ENCODE results near the gene ESPN.
A peak's percentile ranks its signal among the peaks of the same experiment; 100 is the strongest.

The ESPN gene

DNA sequence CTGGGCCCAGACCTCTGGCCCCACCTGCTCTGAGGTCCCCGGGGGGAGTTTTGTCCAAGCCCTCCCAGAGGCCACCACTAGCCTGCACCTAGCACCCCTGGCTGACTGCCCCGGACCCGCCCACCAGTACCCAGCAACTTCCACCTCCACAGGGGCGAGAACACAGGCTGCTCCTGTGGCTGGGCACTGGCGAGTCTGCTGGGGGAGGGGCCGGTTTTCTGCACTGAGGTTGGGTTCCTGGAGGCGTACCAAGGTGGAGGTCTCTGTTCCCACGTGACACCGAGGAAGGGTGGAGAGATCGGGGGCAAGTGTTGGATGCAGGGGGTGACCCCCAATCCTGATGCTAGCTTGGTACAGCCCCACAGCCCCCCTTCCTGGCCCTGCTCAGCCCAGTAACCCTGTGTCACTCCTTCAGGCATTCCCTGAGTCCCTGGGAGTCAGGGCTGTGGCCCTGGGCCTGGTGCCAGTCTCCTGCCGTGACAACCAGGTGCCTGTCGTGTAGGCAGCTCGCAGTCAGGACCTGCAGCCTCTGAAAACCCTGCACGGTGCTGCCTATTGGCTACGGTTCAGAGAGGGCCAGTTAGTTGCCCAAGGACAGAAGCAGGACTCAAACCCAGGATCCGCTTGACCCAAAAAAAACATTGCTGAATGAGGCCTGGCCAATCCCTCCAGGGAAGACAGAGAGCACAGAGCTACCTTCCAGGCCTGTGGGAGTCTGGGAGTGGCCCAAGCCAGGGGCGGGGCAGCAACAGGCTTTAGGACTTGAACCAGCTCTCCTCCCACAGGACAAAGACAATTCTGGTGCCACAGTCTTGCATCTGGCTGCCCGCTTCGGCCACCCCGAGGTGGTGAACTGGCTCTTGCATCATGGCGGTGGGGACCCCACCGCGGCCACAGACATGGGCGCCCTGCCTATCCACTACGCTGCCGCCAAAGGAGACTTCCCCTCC is 3.1 kb downstream of the ESPN start:
- ChIA-PET POLR2A (no interaction called here), CTCF (interaction anchor here (0.5 to 1.9 kb wide), 3 partner anchors 10 to 22 kb away, joined by 3 to 9 read pairs (median 4); no protein-coding TSS in a partner anchor)
- Histone ChIP-seq H3K9me3 (ENCODE audit: control insufficient read depth, insufficient read depth, low read depth, low read length) (no peaks in the 10 kb centered on the region), H3K4me3 (ENCODE audit: low read depth, low read length) (no peak overlapping the region), H3K4me1 (ENCODE audit: control insufficient read depth, insufficient read depth, low read length) (no peaks in the 10 kb centered on the region; the same call in 1 of the 2 replicates), H3K27ac (ENCODE audit: extremely low read depth, low read depth, low read length) (no peak overlapping the region), H3K36me3 (ENCODE audit: control insufficient read depth in 2 of 2, insufficient read depth in 1 of 2, low read length in 2 of 2) (no peaks in the 10 kb centered on the region)
- TF ChIP-seq ZFP37 (tag by site-specific recombination; IDR thresholded peaks at IDR 0.05), result no peak
- TF ChIP-seq, protein P1, sequence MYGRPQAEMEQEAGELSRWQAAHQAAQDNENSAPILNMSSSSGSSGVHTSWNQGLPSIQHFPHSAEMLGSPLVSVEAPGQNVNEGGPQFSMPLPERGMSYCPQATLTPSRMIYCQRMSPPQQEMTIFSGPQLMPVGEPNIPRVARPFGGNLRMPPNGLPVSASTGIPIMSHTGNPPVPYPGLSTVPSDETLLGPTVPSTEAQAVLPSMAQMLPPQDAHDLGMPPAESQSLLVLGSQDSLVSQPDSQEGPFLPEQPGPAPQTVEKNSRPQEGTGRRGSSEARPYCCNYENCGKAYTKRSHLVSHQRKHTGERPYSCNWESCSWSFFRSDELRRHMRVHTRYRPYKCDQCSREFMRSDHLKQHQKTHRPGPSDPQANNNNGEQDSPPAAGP (tag by site-specific recombination; IDR thresholded peaks at IDR 0.05), result peak; percentile 91
- TF ChIP-seq OVOL3 (tag by site-specific recombination; IDR thresholded peaks at IDR 0.05), result no peak
- TF ChIP-seq, protein P2, sequence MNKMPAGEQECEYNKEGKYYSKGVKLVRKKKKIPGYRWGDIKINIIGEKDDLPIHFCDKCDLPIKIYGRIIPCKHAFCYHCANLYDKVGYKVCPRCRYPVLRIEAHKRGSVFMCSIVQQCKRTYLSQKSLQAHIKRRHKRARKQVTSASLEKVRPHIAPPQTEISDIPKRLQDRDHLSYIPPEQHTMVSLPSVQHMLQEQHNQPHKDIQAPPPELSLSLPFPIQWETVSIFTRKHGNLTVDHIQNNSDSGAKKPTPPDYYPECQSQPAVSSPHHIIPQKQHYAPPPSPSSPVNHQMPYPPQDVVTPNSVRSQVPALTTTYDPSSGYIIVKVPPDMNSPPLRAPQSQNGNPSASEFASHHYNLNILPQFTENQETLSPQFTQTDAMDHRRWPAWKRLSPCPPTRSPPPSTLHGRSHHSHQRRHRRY (tag by site-specific recombination; IDR thresholded peaks at IDR 0.05), result no peak
- TF ChIP-seq ZSCAN23 (tag by site-specific recombination; IDR thresholded peaks at IDR 0.05), result no peak
- no peak for TF ChIP-seq ZNF266 (tag by site-specific recombination; IDR thresholded peaks at IDR 0.05; ENCODE audit: low read depth)
- TF ChIP-seq, protein P3, sequence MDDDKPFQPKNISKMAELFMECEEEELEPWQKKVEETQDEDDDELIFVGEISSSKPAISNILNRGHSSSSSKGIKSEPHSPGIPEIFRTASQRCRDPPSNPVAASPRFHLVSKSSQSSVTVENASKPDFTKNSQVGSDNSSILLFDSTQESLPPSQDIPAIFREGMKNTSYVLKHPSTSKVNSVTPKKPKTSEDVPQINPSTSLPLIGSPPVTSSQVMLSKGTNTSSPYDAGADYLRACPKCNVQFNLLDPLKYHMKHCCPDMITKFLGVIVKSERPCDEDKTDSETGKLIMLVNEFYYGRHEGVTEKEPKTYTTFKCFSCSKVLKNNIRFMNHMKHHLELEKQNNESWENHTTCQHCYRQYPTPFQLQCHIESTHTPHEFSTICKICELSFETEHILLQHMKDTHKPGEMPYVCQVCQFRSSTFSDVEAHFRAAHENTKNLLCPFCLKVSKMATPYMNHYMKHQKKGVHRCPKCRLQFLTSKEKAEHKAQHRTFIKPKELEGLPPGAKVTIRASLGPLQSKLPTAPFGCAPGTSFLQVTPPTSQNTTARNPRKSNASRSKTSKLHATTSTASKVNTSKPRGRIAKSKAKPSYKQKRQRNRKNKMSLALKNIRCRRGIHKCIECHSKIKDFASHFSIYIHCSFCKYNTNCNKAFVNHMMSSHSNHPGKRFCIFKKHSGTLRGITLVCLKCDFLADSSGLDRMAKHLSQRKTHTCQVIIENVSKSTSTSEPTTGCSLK (tag by site-specific recombination; IDR thresholded peaks at IDR 0.05), result no peak
- TF ChIP-seq ZBTB17 (tag by site-specific recombination; IDR thresholded peaks at IDR 0.05), result peak; percentile 70
- no peak for TF ChIP-seq ZNF169 (tag by site-specific recombination; IDR thresholded peaks at IDR 0.05)
- TF ChIP-seq, protein P4, sequence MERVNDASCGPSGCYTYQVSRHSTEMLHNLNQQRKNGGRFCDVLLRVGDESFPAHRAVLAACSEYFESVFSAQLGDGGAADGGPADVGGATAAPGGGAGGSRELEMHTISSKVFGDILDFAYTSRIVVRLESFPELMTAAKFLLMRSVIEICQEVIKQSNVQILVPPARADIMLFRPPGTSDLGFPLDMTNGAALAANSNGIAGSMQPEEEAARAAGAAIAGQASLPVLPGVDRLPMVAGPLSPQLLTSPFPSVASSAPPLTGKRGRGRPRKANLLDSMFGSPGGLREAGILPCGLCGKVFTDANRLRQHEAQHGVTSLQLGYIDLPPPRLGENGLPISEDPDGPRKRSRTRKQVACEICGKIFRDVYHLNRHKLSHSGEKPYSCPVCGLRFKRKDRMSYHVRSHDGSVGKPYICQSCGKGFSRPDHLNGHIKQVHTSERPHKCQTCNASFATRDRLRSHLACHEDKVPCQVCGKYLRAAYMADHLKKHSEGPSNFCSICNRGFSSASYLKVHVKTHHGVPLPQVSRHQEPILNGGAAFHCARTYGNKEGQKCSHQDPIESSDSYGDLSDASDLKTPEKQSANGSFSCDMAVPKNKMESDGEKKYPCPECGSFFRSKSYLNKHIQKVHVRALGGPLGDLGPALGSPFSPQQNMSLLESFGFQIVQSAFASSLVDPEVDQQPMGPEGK (tag by site-specific recombination; IDR thresholded peaks at IDR 0.05), result peak; percentile 71
- TF ChIP-seq ZNF404 (tag by site-specific recombination; IDR thresholded peaks at IDR 0.05), result no peak
- TF ChIP-seq, protein P5, sequence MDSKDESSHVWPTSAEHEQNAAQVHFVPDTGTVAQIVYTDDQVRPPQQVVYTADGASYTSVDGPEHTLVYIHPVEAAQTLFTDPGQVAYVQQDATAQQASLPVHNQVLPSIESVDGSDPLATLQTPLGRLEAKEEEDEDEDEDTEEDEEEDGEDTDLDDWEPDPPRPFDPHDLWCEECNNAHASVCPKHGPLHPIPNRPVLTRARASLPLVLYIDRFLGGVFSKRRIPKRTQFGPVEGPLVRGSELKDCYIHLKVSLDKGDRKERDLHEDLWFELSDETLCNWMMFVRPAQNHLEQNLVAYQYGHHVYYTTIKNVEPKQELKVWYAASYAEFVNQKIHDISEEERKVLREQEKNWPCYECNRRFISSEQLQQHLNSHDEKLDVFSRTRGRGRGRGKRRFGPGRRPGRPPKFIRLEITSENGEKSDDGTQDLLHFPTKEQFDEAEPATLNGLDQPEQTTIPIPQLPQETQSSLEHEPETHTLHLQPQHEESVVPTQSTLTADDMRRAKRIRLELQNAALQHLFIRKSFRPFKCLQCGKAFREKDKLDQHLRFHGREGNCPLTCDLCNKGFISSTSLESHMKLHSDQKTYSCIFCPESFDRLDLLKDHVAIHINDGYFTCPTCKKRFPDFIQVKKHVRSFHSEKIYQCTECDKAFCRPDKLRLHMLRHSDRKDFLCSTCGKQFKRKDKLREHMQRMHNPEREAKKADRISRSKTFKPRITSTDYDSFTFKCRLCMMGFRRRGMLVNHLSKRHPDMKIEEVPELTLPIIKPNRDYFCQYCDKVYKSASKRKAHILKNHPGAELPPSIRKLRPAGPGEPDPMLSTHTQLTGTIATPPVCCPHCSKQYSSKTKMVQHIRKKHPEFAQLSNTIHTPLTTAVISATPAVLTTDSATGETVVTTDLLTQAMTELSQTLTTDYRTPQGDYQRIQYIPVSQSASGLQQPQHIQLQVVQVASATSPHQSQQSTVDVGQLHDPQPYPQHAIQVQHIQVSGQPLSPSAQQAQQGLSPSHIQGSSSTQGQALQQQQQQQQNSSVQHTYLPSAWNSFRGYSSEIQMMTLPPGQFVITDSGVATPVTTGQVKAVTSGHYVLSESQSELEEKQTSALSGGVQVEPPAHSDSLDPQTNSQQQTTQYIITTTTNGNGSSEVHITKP (tag by site-specific recombination; IDR thresholded peaks at IDR 0.05), result peak; percentile 100
- no peak for TF ChIP-seq ZNF223 (tag by site-specific recombination; IDR thresholded peaks at IDR 0.05)
- no peak for TF ChIP-seq ZNF302 (tag by site-specific recombination; IDR thresholded peaks at IDR 0.05; ENCODE audit: low read depth)
- TF ChIP-seq ZBTB48 (tag by site-specific recombination; IDR thresholded peaks at IDR 0.05), result peak; percentile 92
- TF ChIP-seq ZIC2 (tag by site-specific recombination; IDR thresholded peaks at IDR 0.05), result peak; percentile 77
- TF ChIP-seq GLI2 (tag by site-specific recombination; IDR thresholded peaks at IDR 0.05; ENCODE audit: borderline replicate concordance, low read depth), result no peak
- TF ChIP-seq ZBTB8A (tag by site-specific recombination; IDR thresholded peaks at IDR 0.05), result peak; percentile 60; the same call in 1 of the 2 replicates
- peak; percentile 24 for TF ChIP-seq KLF1 (tag by site-specific recombination; IDR thresholded peaks at IDR 0.05)
- TF ChIP-seq ZNF155 (tag by site-specific recombination; IDR thresholded peaks at IDR 0.05), result no peak
- no peak for TF ChIP-seq ZNF837 (tag by site-specific recombination; IDR thresholded peaks at IDR 0.05)
- no peak for TF ChIP-seq YY2 (tag by site-specific recombination; IDR thresholded peaks at IDR 0.05)
- TF ChIP-seq ZNF292 (tag by site-specific recombination; IDR thresholded peaks at IDR 0.05; ENCODE audit: borderline replicate concordance, low read depth), result no peak
- peak; percentile 83 for TF ChIP-seq GLIS1 (tag by site-specific recombination; IDR thresholded peaks at IDR 0.05)
- TF ChIP-seq SP2 (tag by site-specific recombination; IDR thresholded peaks at IDR 0.05), result peak; percentile 50
- no peak for TF ChIP-seq RBAK (tag by site-specific recombination; IDR thresholded peaks at IDR 0.05)
- TF ChIP-seq GLIS2 (tag by site-specific recombination; IDR thresholded peaks at IDR 0.05), result peak; percentile 70
